ENCODE results near the gene CRIP1. TPM values are rescaled to one million over a fixed set of nuclear protein-coding genes. Genes with fewer than 3 reads are reported as not detected.

The CRIP1 gene
- total and polyA plus RNA-seq, 8 donors = 71.5 to 281 (median 112) TPM

DNA sequence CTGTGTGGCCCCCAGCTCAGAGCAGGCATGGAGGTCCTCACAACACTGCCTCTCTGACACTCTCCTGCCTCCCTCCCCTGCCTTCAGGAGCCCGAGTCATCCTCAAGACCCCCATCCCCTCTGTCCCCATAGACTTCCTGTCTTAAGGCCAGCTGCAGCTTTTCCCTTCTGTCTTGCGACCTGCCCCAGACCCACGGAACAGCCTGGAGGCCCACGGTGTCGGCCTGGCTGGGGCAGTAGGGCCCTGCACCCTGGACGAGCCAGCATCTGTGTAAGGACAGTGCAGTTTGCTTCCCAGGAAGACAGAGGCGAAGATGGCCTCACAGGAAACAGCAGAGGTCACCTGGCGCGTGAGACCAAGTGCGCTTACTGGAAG is 14.0 kb downstream of the CRIP1 start:
- DNase-seq = peak in 1 of 4 donors; percentile 35
- no peaks in the 10 kb centered on the region for H3K9me3 ChIP-seq
- TF ChIP-seq, protein P1, sequence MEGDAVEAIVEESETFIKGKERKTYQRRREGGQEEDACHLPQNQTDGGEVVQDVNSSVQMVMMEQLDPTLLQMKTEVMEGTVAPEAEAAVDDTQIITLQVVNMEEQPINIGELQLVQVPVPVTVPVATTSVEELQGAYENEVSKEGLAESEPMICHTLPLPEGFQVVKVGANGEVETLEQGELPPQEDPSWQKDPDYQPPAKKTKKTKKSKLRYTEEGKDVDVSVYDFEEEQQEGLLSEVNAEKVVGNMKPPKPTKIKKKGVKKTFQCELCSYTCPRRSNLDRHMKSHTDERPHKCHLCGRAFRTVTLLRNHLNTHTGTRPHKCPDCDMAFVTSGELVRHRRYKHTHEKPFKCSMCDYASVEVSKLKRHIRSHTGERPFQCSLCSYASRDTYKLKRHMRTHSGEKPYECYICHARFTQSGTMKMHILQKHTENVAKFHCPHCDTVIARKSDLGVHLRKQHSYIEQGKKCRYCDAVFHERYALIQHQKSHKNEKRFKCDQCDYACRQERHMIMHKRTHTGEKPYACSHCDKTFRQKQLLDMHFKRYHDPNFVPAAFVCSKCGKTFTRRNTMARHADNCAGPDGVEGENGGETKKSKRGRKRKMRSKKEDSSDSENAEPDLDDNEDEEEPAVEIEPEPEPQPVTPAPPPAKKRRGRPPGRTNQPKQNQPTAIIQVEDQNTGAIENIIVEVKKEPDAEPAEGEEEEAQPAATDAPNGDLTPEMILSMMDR (IDR thresholded peaks at IDR 0.05) = no peak
- no peak overlapping the region for H3K4me3 ChIP-seq
- intact Hi-C loops (cut with DNase I) = no loop called here
- H3K36me3 ChIP-seq = peaks cover 0 to 22% of the 10 kb centered on the region in 2 donors
- no peaks in the 10 kb centered on the region for H3K4me1 ChIP-seq
- no peak overlapping the region for H3K27ac ChIP-seq
- no peaks in the 10 kb centered on the region for H3K27me3 ChIP-seq
- no peak for ATAC-seq

DNA sequence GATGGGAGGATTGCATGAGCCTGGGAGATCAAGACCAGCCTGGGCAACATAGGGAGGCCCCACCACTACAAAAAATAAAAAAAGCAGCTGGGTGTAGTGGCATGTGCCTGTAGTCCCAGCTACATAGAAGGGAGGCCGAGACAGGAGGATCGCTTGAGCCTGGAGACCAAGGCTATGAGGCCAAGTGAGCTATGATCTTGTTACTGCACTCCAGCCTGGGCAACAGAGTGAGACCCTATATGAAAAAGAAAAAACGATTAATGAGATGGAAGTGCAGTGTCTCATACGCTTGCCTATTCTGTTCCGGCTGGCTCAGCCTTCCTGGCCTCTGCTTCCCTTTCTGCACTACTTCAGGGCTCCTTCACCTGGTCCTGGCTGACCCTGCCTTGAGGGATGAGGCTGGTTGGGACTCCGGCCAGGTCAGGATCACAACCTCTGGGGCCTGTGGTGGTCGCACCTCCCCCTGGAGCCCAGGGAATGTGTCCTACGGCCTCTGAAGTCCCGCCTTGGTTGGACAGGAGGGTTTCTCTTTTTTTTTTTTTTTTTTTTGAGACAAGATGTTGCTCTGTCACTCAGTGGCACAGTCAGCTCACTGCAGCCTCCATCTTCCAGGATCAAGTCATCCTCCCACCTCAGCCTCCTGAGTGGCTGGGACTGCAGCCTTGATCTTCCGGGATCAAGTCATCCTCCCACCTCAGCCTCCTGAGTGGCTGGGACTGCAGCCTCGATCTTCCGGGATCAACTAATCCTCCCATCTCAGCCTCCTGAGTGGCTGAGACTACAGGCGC is 15.0 kb downstream of the CRIP1 start:
- Histone ChIP-seq H3K4me1 (no peaks in the 10 kb centered on the region), H3K27me3 (no peaks in the 10 kb centered on the region), H3K27ac (no peak overlapping the region), H3K9me3 (no peaks in the 10 kb centered on the region), H3K4me3 (no peak overlapping the region), H3K36me3 (peaks cover 0 to 22% of the 10 kb centered on the region in 2 donors)
- TF ChIP-seq, protein P1 (IDR thresholded peaks at IDR 0.05) = no peak
- intact Hi-C loops (cut with DNase I) = no loop called here
- peak in 2 of 4 donors; percentile 17 to 37 for DNase-seq
- no peak for ATAC-seq

DNA sequence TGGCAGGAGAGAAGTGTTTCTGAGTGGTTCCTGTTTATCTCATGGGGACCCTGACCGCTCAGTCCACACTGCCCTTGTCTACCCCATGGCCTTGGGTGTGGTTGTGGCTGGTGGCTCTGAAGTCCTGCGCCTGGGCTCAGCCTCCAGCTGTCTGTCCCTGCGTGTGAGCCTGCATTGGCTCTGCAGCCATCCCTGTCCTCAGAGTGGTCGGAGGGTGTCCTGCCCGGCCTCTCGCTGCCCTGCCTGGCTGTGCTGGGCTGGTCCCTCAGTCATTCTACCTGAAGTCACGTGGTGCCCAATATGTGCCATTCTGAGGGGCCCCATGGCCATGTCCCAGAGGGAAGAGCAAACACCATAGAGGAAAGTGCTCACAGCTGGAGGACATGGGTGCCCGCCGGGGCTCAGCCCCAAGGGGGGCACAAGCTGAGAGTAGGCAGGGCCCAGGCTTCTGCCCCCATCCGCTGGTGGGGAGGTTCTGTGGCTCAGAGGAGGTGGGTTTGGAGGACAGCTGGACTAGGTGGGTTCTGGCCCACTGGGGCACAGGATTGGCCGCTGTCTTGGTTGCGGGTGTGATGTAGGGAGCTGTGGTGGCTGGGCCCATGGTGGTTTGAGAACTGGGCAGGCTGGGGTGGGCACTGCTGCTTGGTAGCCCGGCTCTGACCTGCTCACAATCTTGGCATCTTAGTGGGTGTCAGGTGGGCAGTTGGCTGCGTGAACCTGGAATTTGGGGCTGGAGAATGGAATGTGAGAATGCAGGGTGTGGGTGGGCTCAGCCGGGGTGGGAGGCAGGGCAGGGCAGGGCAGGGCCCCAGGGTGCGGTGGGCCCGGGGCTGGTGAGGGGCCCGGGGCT is 16.0 kb downstream of the CRIP1 start:
- peak in 2 of 4 donors; percentile 23 to 64 for DNase-seq
- H3K9me3 ChIP-seq = no peaks in the 10 kb centered on the region
- no peaks in the 10 kb centered on the region for H3K4me1 ChIP-seq
- TF ChIP-seq, protein P1 (IDR thresholded peaks at IDR 0.05) = no peak
- H3K27ac ChIP-seq = no peak overlapping the region
- peaks cover 0 to 18% of the 10 kb centered on the region in 2 donors for H3K36me3 ChIP-seq
- no peak for ATAC-seq
- H3K4me3 ChIP-seq = no peak overlapping the region
- intact Hi-C loops (cut with DNase I) = no loop called here
- H3K27me3 ChIP-seq = peaks cover 0 to 7% of the 10 kb centered on the region in 2 donors

DNA sequence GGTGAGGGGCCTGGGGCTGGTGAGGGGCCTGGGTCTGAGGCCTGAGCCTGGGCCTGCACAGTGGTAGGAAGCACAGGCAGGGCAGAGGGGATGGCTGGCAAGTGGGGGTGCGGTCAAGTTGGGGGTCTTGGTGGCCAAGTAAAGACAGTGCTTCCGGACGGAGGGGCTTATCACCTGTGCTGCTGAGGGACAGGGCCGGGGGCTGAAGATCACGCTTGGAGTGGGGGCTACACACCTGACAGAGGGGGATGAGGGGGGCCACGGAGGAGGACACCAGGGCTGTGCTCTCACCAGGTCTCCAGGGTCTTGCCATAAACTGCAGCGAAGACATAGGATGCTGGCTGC is 16.6 kb downstream of the CRIP1 start:
- H3K27ac ChIP-seq = no peak overlapping the region
- DNase-seq (no peak), ATAC-seq (no peak)
- H3K4me3 ChIP-seq = no peak overlapping the region
- intact Hi-C loops (cut with DNase I) = no loop called here
- no peaks in the 10 kb centered on the region for H3K9me3 ChIP-seq
- TF ChIP-seq, protein P1 (IDR thresholded peaks at IDR 0.05) = no peak
- no peaks in the 10 kb centered on the region for H3K4me1 ChIP-seq
- H3K36me3 ChIP-seq = peaks cover 0 to 12% of the 10 kb centered on the region in 2 donors
- peaks cover 0 to 13% of the 10 kb centered on the region in 2 donors for H3K27me3 ChIP-seq

Data from left lung (tissue), 10 donors.